ENCODE measurements around the gene MAN2B2.

GRCh38 chr4:6622744-6623143, 47.8 kb downstream of the MAN2B2 start:
- TF ChIP-seq, protein P1, sequence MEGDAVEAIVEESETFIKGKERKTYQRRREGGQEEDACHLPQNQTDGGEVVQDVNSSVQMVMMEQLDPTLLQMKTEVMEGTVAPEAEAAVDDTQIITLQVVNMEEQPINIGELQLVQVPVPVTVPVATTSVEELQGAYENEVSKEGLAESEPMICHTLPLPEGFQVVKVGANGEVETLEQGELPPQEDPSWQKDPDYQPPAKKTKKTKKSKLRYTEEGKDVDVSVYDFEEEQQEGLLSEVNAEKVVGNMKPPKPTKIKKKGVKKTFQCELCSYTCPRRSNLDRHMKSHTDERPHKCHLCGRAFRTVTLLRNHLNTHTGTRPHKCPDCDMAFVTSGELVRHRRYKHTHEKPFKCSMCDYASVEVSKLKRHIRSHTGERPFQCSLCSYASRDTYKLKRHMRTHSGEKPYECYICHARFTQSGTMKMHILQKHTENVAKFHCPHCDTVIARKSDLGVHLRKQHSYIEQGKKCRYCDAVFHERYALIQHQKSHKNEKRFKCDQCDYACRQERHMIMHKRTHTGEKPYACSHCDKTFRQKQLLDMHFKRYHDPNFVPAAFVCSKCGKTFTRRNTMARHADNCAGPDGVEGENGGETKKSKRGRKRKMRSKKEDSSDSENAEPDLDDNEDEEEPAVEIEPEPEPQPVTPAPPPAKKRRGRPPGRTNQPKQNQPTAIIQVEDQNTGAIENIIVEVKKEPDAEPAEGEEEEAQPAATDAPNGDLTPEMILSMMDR (IDR thresholded peaks at IDR 0.05 in 8 of 11, conservative IDR thresholded peaks at IDR 0.05 in 3 of 11) = no peak
- TF ChIP-seq POLR2A (IDR thresholded peaks at IDR 0.05) = no peak
